GM12878 (cell line): ENCODE data around the gene GLRA1. TPM values are rescaled to one million over a fixed set of nuclear protein-coding genes. Genes with fewer than 3 reads are reported as not detected.

Source experiments
- ATAC-seq: fragments of 200-7000 bp; cut with Tn5 transposase; 3 replicates; pipeline ENCODE4 v1.9.1; 2020; ENCODE audit warnings: mild to moderate bottlenecking, moderate library complexity
- BruUV-seq: library from RNA; stranded (reverse); fragments of 400-500 nt; replicated peaks from 2 replicates; lab custom pipeline; 2021; lab: Mats Ljungman, UMichigan
- CTCF ChIA-PET: fragments of 300-600 bp; sonication (Branson Sonifier 250); formaldehyde crosslinking; extraction: SDS; loops from one replicate; lab custom pipeline; 2021; ENCODE audit warnings: inconsistent platforms; lab: Yijun Ruan, JAX
- POLR2A ChIA-PET: fragments of 350-600 bp; formaldehyde crosslinking; extraction: SDS; loops from one replicate; lab custom pipeline; 2021; ENCODE audit warnings: inconsistent platforms; lab: Charles Lee
- RAD21 ChIA-PET: fragments of 300-600 bp; sonication (Branson Sonifier 250); formaldehyde crosslinking; loops from one replicate; lab custom pipeline; 2023; ENCODE audit warnings: antibody characterized with exemption; ENCODE audit not compliant: unreplicated experiment; lab: Charles Lee
- SMC1A ChIA-PET: fragments of 300-600 bp; sonication (Branson Sonifier 250); formaldehyde crosslinking; loops from one replicate; lab custom pipeline; 2023; ENCODE audit not compliant: unreplicated experiment, uncharacterized antibody; lab: Charles Lee
- DNase-seq: peaks from one replicate; pipeline ENCODE4 v3.0.0-alpha.2; 2011; ENCODE audit warnings: low read depth, low spot score
- FAIRE-seq: peaks from 3 replicates; lab custom pipeline; 2011; peaks lifted over from hg19 to GRCh38; lab: Jason Lieb, UNC
- H2AFZ ChIP-seq: 2 replicates; pipeline ENCODE4 v1.6.0; 2011; ENCODE audit warnings: low read depth, low read length, control low read depth; ENCODE audit not compliant: control insufficient read depth
- H3K27ac ChIP-seq: 2 replicates; pipeline ENCODE4 v1.5.1; 2011; ENCODE audit warnings: control low read depth; ENCODE audit not compliant: control insufficient read depth, insufficient read depth
- H3K27me3 ChIP-seq, 2 experiments: replicated peaks in 1 of 2; 2 replicates each; pipeline versions ENCODE4 v1.6.0 to v1.6.1; 2011; ENCODE audit warnings: low read length in 1 of 2; ENCODE audit not compliant: control insufficient read depth in 2 of 2, insufficient read depth in 2 of 2
- H3K36me3 ChIP-seq, 2 experiments: 2 replicates each; pipeline ENCODE4 v1.5.1; 2011; ENCODE audit warnings: low read length in 1 of 2; ENCODE audit not compliant: control insufficient read depth in 2 of 2, insufficient read depth in 2 of 2
- H3K4me1 ChIP-seq: 2 replicates; pipeline ENCODE4 v1.6.1; 2011; ENCODE audit warnings: mild to moderate bottlenecking, low read length, moderate library complexity, mixed read lengths; ENCODE audit not compliant: control insufficient read depth, insufficient read depth
- H3K4me2 ChIP-seq: 2 replicates; pipeline ENCODE4 v1.6.0; 2011; ENCODE audit warnings: control low read depth; ENCODE audit not compliant: control insufficient read depth, insufficient read depth
- H3K4me3 ChIP-seq: fragments of 200-600 bp; sonication (generic); 2 replicates; pipeline ENCODE4 v1.5.1; 2016
- H3K79me2 ChIP-seq: 2 replicates; pipeline ENCODE4 v1.6.0; 2011; ENCODE audit warnings: low read length; ENCODE audit not compliant: control insufficient read depth, insufficient read depth
- H3K9ac ChIP-seq: 2 replicates; pipeline ENCODE4 v1.8.0; 2011; ENCODE audit warnings: low read length, control low read depth, mixed read lengths; ENCODE audit not compliant: control insufficient read depth, insufficient read depth
- H3K9me3 ChIP-seq: replicated peaks from 3 replicates; pipeline ENCODE4 v1.5.1; 2011; ENCODE audit warnings: mild to moderate bottlenecking, low read length; ENCODE audit not compliant: control insufficient read depth, insufficient read depth
- H4K20me1 ChIP-seq: 2 replicates; pipeline ENCODE4 v1.6.0; 2011; ENCODE audit not compliant: control insufficient read depth, insufficient read depth
- CEBPZ ChIP-seq: fragments of 150-350 bp; IDR thresholded peaks from 2 replicates; pipeline ENCODE4 v1.6.1; 2016; ENCODE audit warnings: low read depth, low read length
- DPF2 ChIP-seq: fragments of 450-650 bp; IDR thresholded peaks from 2 replicates; pipeline ENCODE4 v1.6.1; 2017; ENCODE audit warnings: mild to moderate bottlenecking
- HCFC1 ChIP-seq: fragments of 150-350 bp; IDR thresholded peaks from 2 replicates; pipeline ENCODE4 v1.6.1; 2014; ENCODE audit warnings: low read length
- IKZF1 ChIP-seq: fragments of 450-650 bp; conservative IDR thresholded peaks from 2 replicates; pipeline ENCODE4 v1.6.1; 2017; ENCODE audit warnings: antibody characterized with exemption, mild to moderate bottlenecking
- LARP7 ChIP-seq: fragments of 450-650 bp; IDR thresholded peaks from 2 replicates; pipeline ENCODE4 v1.6.1; 2017; ENCODE audit warnings: mild to moderate bottlenecking
- RCOR1 ChIP-seq: conservative IDR thresholded peaks from 2 replicates; pipeline ENCODE4 v1.6.1; 2012; ENCODE audit warnings: low read depth, low read length, improper control_type of control experiment
- SMAD5 ChIP-seq: IDR thresholded peaks from 2 replicates; pipeline ENCODE4 v1.6.1; 2016; ENCODE audit warnings: antibody characterized with exemption, low read depth
- STAT3 ChIP-seq: IDR thresholded peaks from 2 replicates; pipeline ENCODE4 v1.6.1; 2011; ENCODE audit warnings: low read depth, low read length, improper control_type of control experiment
- ZNF207 ChIP-seq: fragments of 450-650 bp; IDR thresholded peaks from 2 replicates; pipeline ENCODE4 v1.6.1; 2014; ENCODE audit warnings: antibody characterized with exemption, mild to moderate bottlenecking, borderline replicate concordance
- ZNF24 ChIP-seq: fragments of 450-650 bp; IDR thresholded peaks from 2 replicates; pipeline ENCODE4 v1.6.1; 2017; ENCODE audit warnings: antibody characterized with exemption, mild to moderate bottlenecking
- WGBS: methylation state at CpG from one replicate; pipeline ENCODE4 v1.1.6; 2016; ENCODE audit warnings: low lambda C conversion rate; ENCODE audit not compliant: insufficient replicate concordance, insufficient coverage; ENCODE audit errors: missing lambda C conversion rate; 5-methylcytosine and 5-hydroxymethylcytosine counted together
- in situ Hi-C: fragments of 300-500 bp; cut with MboI; formaldehyde crosslinking; loops from 9 replicates; pipeline ENCODE4 v1.14.3; 2018; ENCODE audit warnings: mixed read lengths
- intact Hi-C: fragments of 100-400 bp; cut with micrococcal nuclease; formaldehyde crosslinking; loops from one replicate; pipeline ENCODE4 v1.14.2; 2022; ENCODE audit not compliant: unreplicated experiment
- polyA plus RNA-seq, 11 experiments: library from polyadenylated mRNA; depleted of rRNA in 4 of 11; unstranded in 6 of 11; stranded (reverse) in 5 of 11; fragments of >200 nt; fragmentation: Nextera tagmentation in 4 of 11; fragmentation: Illumina TruSeq in 1 of 11; extraction: Ambion mirVana in 4 of 11; extraction: Trizol in 1 of 11; gene quantifications; 1 replicate in 1 of 11; 2 replicates in 10 of 11; pipeline versions ENCODE4 v1.2.1 to v1.2.3, GENCODE V29; 2011 to 2016; ENCODE audit warnings: inconsistent platforms in 2 of 11, missing spikeins in 2 of 11, low read depth in 1 of 11
- total RNA-seq, 4 experiments: library from RNA; depleted of rRNA in 3 of 4; stranded (reverse); fragments of >200 nt in 3 of 4; fragmentation: Illumina TruSeq in 1 of 4; extraction: Trizol in 1 of 4; gene quantifications; 2 replicates each; pipeline versions ENCODE4 v1.2.1 to v1.2.3, GENCODE V29; 2013 to 2021
- TF ChIP-seq, protein P1 (sequence below): fragments of 450-650 bp; formaldehyde crosslinking; IDR thresholded peaks from 2 replicates; pipeline ENCODE4 v1.4.0; 2020; ENCODE audit warnings: mild to moderate bottlenecking, moderate library complexity

GLRA1 gene
- total and polyA plus RNA-seq, 10 of the 15 experiments (the other 5 are each of a cell fraction or from before 2014, with no cell fraction given) = not detected

- H3K9me3 ChIP-seq = no peaks in the 10 kb centered on the region
- RAD21 ChIA-PET = interaction anchor here (1.0 to 6.4 kb wide), 6 partner anchors 10 to 117 kb away, joined by 3 to 90 read pairs (median 3); partner anchors contain the start of gene ATOX1
- POLR2A ChIA-PET = interaction anchor here (1.0 to 10.0 kb wide), 3 partner anchors 8 to 21 kb away, joined by 4 to 241 read pairs (median 8); partner anchors contain the start of gene ATOX1
- no peaks in the 10 kb centered on the region for H3K27me3 ChIP-seq
- intact Hi-C loops = loop anchor here (1.0 to 10.0 kb wide), 2 partner anchors 8 to 620 kb away; partner anchors contain the start of gene ANXA6
- no TSS peak for BruUV-seq
- peaks cover 13% of the 10 kb centered on the region for H4K20me1 ChIP-seq
- WGBS = 1% methylated on average over 3 of the region's 3 CpGs
- FAIRE-seq (no peak), ATAC-seq (no peak), DNase-seq (no peak)
- SMC1A ChIA-PET = interaction anchor here (1.1 to 6.5 kb wide), 8 partner anchors 9 to 116 kb away, joined by 3 to 84 read pairs (median 10); partner anchors contain the start of gene ATOX1
- H3K27ac ChIP-seq = no peak overlapping the region
- peaks cover 88% of the 10 kb centered on the region for H3K79me2 ChIP-seq
- peaks cover 0 to 5% of the 10 kb centered on the region in 2 experiments; a peak in 3 of 4 replicates for H3K36me3 ChIP-seq
- peak overlapping the region; percentile 97 for H3K4me3 ChIP-seq
- peak overlapping the region; percentile 68 for H3K4me2 ChIP-seq
- CTCF ChIA-PET = interaction anchor here (0.6 to 2.6 kb wide), 16 partner anchors 9 to 515 kb away, joined by 3 to 14 read pairs (median 4); no protein-coding TSS in a partner anchor
- H2AFZ ChIP-seq = no peak overlapping the region
- H3K9ac ChIP-seq = peak overlapping the region; percentile 18; the same call in 1 of the 2 replicates
- in situ Hi-C loops = no loop called here
- H3K4me1 ChIP-seq = peaks cover 6% of the 10 kb centered on the region; the same call in 1 of the 2 replicates
- no peak for TF ChIP-seq RCOR1
- TF ChIP-seq, protein P1, sequence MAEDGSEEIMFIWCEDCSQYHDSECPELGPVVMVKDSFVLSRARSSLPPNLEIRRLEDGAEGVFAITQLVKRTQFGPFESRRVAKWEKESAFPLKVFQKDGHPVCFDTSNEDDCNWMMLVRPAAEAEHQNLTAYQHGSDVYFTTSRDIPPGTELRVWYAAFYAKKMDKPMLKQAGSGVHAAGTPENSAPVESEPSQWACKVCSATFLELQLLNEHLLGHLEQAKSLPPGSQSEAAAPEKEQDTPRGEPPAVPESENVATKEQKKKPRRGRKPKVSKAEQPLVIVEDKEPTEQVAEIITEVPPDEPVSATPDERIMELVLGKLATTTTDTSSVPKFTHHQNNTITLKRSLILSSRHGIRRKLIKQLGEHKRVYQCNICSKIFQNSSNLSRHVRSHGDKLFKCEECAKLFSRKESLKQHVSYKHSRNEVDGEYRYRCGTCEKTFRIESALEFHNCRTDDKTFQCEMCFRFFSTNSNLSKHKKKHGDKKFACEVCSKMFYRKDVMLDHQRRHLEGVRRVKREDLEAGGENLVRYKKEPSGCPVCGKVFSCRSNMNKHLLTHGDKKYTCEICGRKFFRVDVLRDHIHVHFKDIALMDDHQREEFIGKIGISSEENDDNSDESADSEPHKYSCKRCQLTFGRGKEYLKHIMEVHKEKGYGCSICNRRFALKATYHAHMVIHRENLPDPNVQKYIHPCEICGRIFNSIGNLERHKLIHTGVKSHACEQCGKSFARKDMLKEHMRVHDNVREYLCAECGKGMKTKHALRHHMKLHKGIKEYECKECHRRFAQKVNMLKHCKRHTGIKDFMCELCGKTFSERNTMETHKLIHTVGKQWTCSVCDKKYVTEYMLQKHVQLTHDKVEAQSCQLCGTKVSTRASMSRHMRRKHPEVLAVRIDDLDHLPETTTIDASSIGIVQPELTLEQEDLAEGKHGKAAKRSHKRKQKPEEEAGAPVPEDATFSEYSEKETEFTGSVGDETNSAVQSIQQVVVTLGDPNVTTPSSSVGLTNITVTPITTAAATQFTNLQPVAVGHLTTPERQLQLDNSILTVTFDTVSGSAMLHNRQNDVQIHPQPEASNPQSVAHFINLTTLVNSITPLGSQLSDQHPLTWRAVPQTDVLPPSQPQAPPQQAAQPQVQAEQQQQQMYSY (CRISPR knock-in tag) = no peak
- no peak for TF ChIP-seq DPF2
- TF ChIP-seq HCFC1 = no peak
- TF ChIP-seq CEBPZ = no peak
- TF ChIP-seq ZNF207 = no peak
- TF ChIP-seq SMAD5 = no peak
- TF ChIP-seq LARP7 = no peak
- TF ChIP-seq ZNF24 = no peak
- TF ChIP-seq STAT3 = no peak
- TF ChIP-seq IKZF1 = no peak
Measured at GRCh38 chr5:151775025-151775606, 149.5 kb downstream of the GLRA1 start.
